Activated CD8-positive, alpha-beta memory T cell treated with anti-CD3 and anti-CD28 coated beads for 1 hour (primary cell): ENCODE results near the gene VPS13C.
"Not testable (repeated sequence)": the region's sequence is repeated elsewhere in the genome, so short reads cannot be mapped to it uniquely, and the experiment has no call there.

Experiments used
- DNase-seq, 2 donors: peaks; one replicate each; pipeline ENCODE4 v3.0.0-alpha.2; 2020; ENCODE audit warnings: low read depth in 1 of 2; ENCODE audit errors: extremely low read depth in 1 of 2

VPS13C gene

GRCh38 chr15:62050115-62050514 is 10.1 kb downstream of the VPS13C start:
- DNase-seq = no peak

GRCh38 chr15:62048254-62048653 is 12.0 kb downstream of the VPS13C start:
- DNase-seq = not testable (repeated sequence)

GRCh38 chr15:62047282-62047827 is 12.9 kb downstream of the VPS13C start:
- DNase-seq = no peak

- DNase-seq = no peak
Observed at GRCh38 chr15:62046078-62046743, 14.0 kb downstream of the VPS13C start.

- no peak for DNase-seq
Observed at GRCh38 chr15:62035256-62035924, 24.9 kb downstream of the VPS13C start.

GRCh38 chr15:62027916-62028315 is 32.3 kb downstream of the VPS13C start:
- DNase-seq = no peak

- no peak for DNase-seq
Observed at GRCh38 chr15:62027263-62027565, 33.0 kb downstream of the VPS13C start.

GRCh38 chr15:62026487-62027262 is 33.6 kb downstream of the VPS13C start:
- no peak for DNase-seq

GRCh38 chr15:62021991-62022600 is 38.2 kb downstream of the VPS13C start:
- DNase-seq = no peak

GRCh38 chr15:62020576-62021160 is 39.6 kb downstream of the VPS13C start:
- DNase-seq = no peak

GRCh38 chr15:62005354-62005753 is 54.9 kb downstream of the VPS13C start:
- not testable (repeated sequence) for DNase-seq

- no peak for DNase-seq
Observed at GRCh38 chr15:61997786-61998185, 62.5 kb downstream of the VPS13C start.

GRCh38 chr15:61996056-61996635 is 64.1 kb downstream of the VPS13C start:
- no peak for DNase-seq

- DNase-seq = no peak
Observed at GRCh38 chr15:61994216-61994615, 66.0 kb downstream of the VPS13C start.

- no peak for DNase-seq
Observed at GRCh38 chr15:61992518-61992917, 67.7 kb downstream of the VPS13C start.

GRCh38 chr15:61989667-61990066 is 70.6 kb downstream of the VPS13C start:
- DNase-seq = no peak

- no peak for DNase-seq
Observed at GRCh38 chr15:61987824-61988223, 72.4 kb downstream of the VPS13C start.

- no peak for DNase-seq
Observed at GRCh38 chr15:61983081-61983480, 77.2 kb downstream of the VPS13C start.

GRCh38 chr15:61978225-61978624 is 82.0 kb downstream of the VPS13C start:
- no peak for DNase-seq

- DNase-seq = no peak
Observed at GRCh38 chr15:61974759-61975158, 85.5 kb downstream of the VPS13C start.

- no peak for DNase-seq
Observed at GRCh38 chr15:61974118-61974517, 86.1 kb downstream of the VPS13C start.
